Measurements from ENCODE around the gene CWC25. TPM values are rescaled to one million over a fixed set of nuclear protein-coding genes. Genes with fewer than 3 reads are reported as not detected.
A peak's percentile ranks its signal among the peaks of the same experiment; 100 is the strongest.

The CWC25 gene
- total RNA-seq, 4 donors from 2014 or later, result 9.4 to 25.9 (median 16.8) TPM

DNA sequence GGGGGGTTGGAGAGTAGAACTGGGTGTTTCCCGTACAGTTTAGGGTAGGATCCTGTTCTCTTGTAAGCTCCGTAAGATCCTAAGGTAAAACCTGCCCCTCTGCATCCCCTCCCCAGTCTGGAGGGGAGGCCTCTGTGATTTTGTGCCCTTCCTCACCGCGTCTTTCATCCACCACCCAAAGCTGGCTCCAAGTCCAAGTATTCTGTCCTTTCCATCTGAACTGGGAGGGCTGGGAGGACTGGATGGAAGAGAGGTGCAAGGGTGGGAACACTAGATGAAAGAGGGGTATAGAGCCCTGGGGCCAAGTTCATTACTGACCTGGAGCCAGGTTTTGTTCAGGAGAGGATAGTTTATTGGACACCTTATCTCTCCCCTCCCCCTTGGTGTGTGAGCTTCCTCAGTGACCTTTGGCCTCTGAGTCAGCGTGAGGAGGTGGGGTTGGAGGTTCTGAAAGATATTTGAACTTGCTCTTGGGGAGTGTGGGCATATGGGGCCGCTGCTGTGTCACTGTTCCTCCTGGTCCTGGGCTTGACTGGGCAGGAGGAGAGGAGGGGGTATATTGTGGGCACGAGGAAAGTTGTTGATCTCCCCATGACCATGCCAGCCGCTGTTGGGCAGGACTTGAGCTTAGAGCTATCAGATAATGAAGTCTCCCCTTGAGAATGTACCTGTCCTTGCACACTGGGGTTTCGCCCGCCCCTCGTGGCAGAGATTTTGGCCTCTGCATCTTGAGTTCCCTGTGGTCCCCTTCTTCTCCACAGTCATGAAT, 46.3 kb upstream of the CWC25 start:
- DNase-seq, result no peak
- H3K4me3 ChIP-seq, result peak overlapping the region; percentile 79 to 98 (median 87)
- H3K9me3 ChIP-seq, result no peaks in the 10 kb centered on the region
- WGBS, 2 donors, result 0 to 18% methylated on average over 5 to 10 of the region's 11 CpGs
- intact Hi-C loops (cut with DNase I), result no loop called here
- H3K36me3 ChIP-seq, result peaks cover 0 to 9% (median 0%) of the 10 kb centered on the region in 3 donors
- no peak for TF ChIP-seq POLR2A (IDR thresholded peaks at IDR 0.05)
- TF ChIP-seq, protein P1, sequence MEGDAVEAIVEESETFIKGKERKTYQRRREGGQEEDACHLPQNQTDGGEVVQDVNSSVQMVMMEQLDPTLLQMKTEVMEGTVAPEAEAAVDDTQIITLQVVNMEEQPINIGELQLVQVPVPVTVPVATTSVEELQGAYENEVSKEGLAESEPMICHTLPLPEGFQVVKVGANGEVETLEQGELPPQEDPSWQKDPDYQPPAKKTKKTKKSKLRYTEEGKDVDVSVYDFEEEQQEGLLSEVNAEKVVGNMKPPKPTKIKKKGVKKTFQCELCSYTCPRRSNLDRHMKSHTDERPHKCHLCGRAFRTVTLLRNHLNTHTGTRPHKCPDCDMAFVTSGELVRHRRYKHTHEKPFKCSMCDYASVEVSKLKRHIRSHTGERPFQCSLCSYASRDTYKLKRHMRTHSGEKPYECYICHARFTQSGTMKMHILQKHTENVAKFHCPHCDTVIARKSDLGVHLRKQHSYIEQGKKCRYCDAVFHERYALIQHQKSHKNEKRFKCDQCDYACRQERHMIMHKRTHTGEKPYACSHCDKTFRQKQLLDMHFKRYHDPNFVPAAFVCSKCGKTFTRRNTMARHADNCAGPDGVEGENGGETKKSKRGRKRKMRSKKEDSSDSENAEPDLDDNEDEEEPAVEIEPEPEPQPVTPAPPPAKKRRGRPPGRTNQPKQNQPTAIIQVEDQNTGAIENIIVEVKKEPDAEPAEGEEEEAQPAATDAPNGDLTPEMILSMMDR (IDR thresholded peaks at IDR 0.05), result peak in 2 of 6 experiments; percentile 9 to 15
- no peaks in the 10 kb centered on the region for H3K27me3 ChIP-seq
- H3K4me1 ChIP-seq, result peaks cover 57 to 78% (median 58%) of the 10 kb centered on the region in 3 donors
- H3K27ac ChIP-seq, result peak overlapping the region; percentile 97 to 99 (median 98)

DNA sequence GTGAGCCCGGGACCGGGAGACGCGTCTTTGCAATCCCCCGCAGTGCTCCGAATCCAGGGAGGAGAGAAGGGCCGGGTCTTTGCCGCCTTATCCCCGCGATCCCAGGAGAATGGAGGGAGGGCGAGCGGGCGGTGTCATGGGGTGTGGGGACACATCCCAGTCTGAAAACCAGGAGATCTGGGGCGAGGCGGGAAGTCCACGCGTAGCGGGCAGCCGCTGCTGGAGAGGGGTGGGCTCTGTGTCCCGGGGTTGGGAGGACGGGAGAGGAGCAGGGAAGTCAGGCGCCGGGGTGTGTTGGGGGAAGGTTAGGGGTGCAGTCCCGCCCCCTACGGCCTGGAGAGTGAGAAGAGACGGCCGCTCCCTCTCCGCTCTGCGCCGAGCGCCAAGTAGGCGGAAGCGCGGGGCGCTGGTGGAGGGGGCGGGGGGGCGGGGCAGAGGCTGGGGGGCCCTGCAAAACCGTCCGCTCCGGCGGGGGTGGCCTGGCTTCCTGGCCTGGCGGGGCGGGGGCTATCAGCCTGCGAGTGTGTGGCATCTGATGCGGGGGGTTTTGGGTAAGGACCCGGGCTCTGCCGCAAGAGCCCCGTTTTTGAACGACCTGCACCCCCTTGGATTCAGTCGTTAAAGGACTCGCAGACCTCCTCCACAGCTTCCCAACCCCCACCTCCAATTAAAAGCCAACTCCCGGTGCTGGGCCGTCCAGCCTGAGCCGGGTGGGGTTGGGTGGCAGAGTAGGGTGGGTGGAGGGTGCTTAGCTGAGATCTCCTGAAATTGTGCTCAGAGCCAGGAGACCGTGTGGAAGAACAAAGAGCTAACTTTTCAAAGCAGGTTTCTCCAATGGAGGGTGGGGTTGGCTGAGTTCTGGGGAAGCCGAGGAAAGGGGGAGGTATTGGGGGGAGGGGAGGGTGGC, 45.4 kb upstream of the CWC25 start:
- no peaks in the 10 kb centered on the region for H3K27me3 ChIP-seq
- peaks cover 0 to 1% (median 0%) of the 10 kb centered on the region in 3 donors for H3K36me3 ChIP-seq
- DNase-seq, result no peak
- peak overlapping the region; percentile 97 to 99 (median 98) for H3K27ac ChIP-seq
- intact Hi-C loops (cut with DNase I), result no loop called here
- TF ChIP-seq POLR2A (IDR thresholded peaks at IDR 0.05), result no peak
- TF ChIP-seq, protein P1 (IDR thresholded peaks at IDR 0.05), result no peak
- WGBS, 2 donors, result 0% methylated on average over 16 to 17 of the region's 56 CpGs
- no peaks in the 10 kb centered on the region for H3K9me3 ChIP-seq
- peaks cover 56 to 69% (median 58%) of the 10 kb centered on the region in 3 donors for H3K4me1 ChIP-seq
- H3K4me3 ChIP-seq, result peak overlapping the region; percentile 79 to 98 (median 87)

DNA sequence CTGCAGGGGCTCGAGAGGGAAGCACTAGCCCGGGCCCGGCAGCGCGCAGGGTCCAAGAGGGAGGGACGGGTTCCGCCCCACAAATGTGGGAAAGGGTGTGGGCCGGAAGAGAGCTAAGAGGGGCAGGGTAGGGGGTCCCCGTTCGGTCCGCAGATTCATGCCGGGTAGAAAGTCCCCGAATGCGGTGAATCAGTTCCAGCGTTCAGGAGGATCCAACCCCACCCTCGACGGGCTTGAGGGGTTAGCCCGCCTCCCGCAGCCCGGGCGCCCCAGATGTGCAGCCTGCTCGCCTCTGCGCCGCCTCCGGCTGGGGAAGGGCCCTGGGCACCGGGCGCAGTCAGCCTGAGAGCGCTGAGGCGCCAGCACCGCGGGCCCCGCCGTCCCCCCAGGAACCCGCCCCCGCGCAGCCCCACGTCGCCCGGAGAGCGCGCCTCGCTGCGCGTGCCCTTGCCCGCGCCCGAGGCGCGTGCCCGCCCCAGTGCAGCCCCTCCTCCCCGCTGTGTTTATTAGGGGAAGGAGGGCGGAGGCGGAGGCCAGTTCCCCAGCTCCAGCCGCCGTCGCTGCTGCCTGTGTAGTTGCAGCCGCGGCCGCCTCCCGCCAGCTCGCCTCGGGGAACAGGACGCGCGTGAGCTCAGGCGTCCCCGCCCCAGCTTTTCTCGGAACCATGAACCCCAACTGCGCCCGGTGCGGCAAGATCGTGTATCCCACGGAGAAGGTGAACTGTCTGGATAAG, 44.6 kb upstream of the CWC25 start, which contains the start of gene LASP1:
Gene LASP1, plus strand, starts transcription at position 533 of the 733 bp plus-strand sequence. Its CDS starts 132 bp downstream, at position 665.
- intact Hi-C loops (cut with DNase I), result no loop called here
- DNase-seq, result peak; percentile 69
- peak within 1 kb of the TSS; percentile 97 to 99 (median 98) for H3K27ac ChIP-seq
- H3K4me1 ChIP-seq, result peaks cover 48 to 60% (median 50%) of the 10 kb centered on the region in 3 donors
- WGBS, 2 donors, result 0% methylated on average over 7 to 11 of the region's 73 CpGs
- no peaks in the 10 kb centered on the region for H3K27me3 ChIP-seq
- H3K36me3 ChIP-seq, result no peaks in the 10 kb centered on the region
- peak in 2 of 4 donors; percentile 97 to 98 for TF ChIP-seq POLR2A (IDR thresholded peaks at IDR 0.05)
- TF ChIP-seq, protein P1 (IDR thresholded peaks at IDR 0.05), result no peak
- peak within 1 kb of the TSS; percentile 79 to 98 (median 87) for H3K4me3 ChIP-seq
- H3K9me3 ChIP-seq, result no peaks in the 10 kb centered on the region

DNA sequence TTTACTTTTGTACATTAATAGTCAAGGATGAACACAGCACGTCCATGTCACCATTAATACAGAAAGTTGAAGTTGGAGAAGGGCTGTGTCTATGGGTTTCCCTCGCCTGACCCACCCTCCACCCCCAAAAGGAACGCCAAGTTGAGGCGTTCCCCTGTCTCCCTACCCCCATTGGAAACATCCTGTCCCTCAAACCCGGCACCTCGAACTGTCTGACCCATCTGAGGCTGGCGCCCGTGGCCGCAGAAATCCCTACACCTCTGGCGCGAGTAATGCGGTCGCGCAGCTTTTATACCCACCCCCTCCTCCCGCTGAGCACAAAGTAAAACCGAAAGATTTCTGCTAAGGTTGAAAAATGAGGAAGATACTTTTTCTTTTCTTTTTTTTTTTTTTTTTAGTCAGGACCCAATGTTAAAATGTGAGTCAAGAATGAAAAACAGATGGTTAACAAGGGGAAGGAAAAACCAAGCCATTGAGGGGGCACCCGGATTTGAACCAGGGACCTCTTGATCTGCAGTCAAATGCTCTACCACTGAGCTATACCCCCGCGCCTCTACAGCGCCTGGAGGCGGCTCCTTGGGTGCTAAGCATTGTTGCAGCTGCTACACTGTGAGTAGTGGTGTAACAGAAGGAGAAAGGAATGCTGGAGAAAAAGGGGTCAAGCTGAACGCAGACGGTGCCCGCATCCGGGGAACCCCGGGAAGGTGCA, 43.9 kb upstream of the CWC25 start:
- Histone ChIP-seq H3K27ac (peak overlapping the region; percentile 97 to 99 (median 98)), H3K4me1 (peaks cover 41 to 53% (median 43%) of the 10 kb centered on the region in 3 donors), H3K4me3 (peak overlapping the region; percentile 79 to 98 (median 87)), H3K36me3 (no peaks in the 10 kb centered on the region), H3K27me3 (no peaks in the 10 kb centered on the region), H3K9me3 (no peaks in the 10 kb centered on the region)
- WGBS, 2 donors, result 1 to 2% methylated on average over 26 of the region's 26 CpGs
- peak in 2 of 4 donors; percentile 25 to 41 for TF ChIP-seq POLR2A (IDR thresholded peaks at IDR 0.05)
- TF ChIP-seq, protein P1 (IDR thresholded peaks at IDR 0.05), result peak in 3 of 6 experiments; percentile 4 to 20 (median 8)
- intact Hi-C loops (cut with DNase I), result no loop called here
- DNase-seq, result peak; percentile 45
